Measurements from ENCODE around the gene ZNF507.
A peak's percentile ranks its signal among the peaks of the same experiment; 100 is the strongest.

Gene ZNF507

GRCh38 chr19:32345261-32346207 is at the start of gene ZNF507:
ZNF507 (plus strand) TSS chr19:32345610; CDS start chr19:32352831, 7,221 bp downstream.
- peak; percentile 55 for DNase-seq (ENCODE audit: low read depth)

GRCh38 chr19:32296694-32297093 is 48.7 kb upstream of the ZNF507 start:
- DNase-seq (ENCODE audit: low read depth), result no peak

- DNase-seq (ENCODE audit: low read depth), result no peak
Measured at GRCh38 chr19:32302778-32303177, 42.6 kb upstream of the ZNF507 start.

- DNase-seq (ENCODE audit: low read depth), result no peak
Measured at GRCh38 chr19:32303193-32303592, 42.2 kb upstream of the ZNF507 start.

- DNase-seq (ENCODE audit: low read depth), result no peak
Measured at GRCh38 chr19:32307591-32307990, 37.8 kb upstream of the ZNF507 start.

- peak; percentile 11 for DNase-seq (ENCODE audit: low read depth)
Measured at GRCh38 chr19:32308431-32309077, 36.9 kb upstream of the ZNF507 start.

- DNase-seq (ENCODE audit: low read depth), result no peak
Measured at GRCh38 chr19:32309711-32310390, 35.6 kb upstream of the ZNF507 start.

GRCh38 chr19:32311371-32311770 is 34.0 kb upstream of the ZNF507 start:
- DNase-seq (ENCODE audit: low read depth), result no peak

- no peak for DNase-seq (ENCODE audit: low read depth)
Measured at GRCh38 chr19:32313569-32314265, 31.7 kb upstream of the ZNF507 start.

- no peak for DNase-seq (ENCODE audit: low read depth)
Measured at GRCh38 chr19:32316034-32316433, 29.4 kb upstream of the ZNF507 start.

GRCh38 chr19:32317086-32317485 is 28.3 kb upstream of the ZNF507 start:
- no peak for DNase-seq (ENCODE audit: low read depth)

- DNase-seq (ENCODE audit: low read depth), result no peak
Measured at GRCh38 chr19:32318884-32319520, 26.4 kb upstream of the ZNF507 start.

GRCh38 chr19:32322541-32322940 is 22.9 kb upstream of the ZNF507 start:
- DNase-seq (ENCODE audit: low read depth), result no peak

- DNase-seq (ENCODE audit: low read depth), result no peak
Measured at GRCh38 chr19:32324631-32325285, 20.7 kb upstream of the ZNF507 start.

- DNase-seq (ENCODE audit: low read depth), result no peak
Measured at GRCh38 chr19:32330213-32330857, 15.1 kb upstream of the ZNF507 start.

GRCh38 chr19:32333227-32333626 is 12.2 kb upstream of the ZNF507 start:
- DNase-seq (ENCODE audit: low read depth), result no peak

GRCh38 chr19:32336259-32337083 is 8.9 kb upstream of the ZNF507 start:
- DNase-seq (ENCODE audit: low read depth), result peak; percentile 82

- no peak for DNase-seq (ENCODE audit: low read depth)
Measured at GRCh38 chr19:32337084-32337808, 8.2 kb upstream of the ZNF507 start.

GRCh38 chr19:32339423-32339822 is 6.0 kb upstream of the ZNF507 start:
- DNase-seq (ENCODE audit: low read depth), result no peak

Data from amniotic epithelial cell (primary cell).